HG02678 (cell line): Measurements from ENCODE around the gene SLC24A3.

Source experiments
- ATAC-seq: cut with Tn5 transposase; IDR thresholded peaks from one replicate; pipeline ENCODE4 v1.9.1; 2021; ENCODE audit warnings: mild to moderate bottlenecking, moderate library complexity; ENCODE audit not compliant: unreplicated experiment

SLC24A3 gene

DNA sequence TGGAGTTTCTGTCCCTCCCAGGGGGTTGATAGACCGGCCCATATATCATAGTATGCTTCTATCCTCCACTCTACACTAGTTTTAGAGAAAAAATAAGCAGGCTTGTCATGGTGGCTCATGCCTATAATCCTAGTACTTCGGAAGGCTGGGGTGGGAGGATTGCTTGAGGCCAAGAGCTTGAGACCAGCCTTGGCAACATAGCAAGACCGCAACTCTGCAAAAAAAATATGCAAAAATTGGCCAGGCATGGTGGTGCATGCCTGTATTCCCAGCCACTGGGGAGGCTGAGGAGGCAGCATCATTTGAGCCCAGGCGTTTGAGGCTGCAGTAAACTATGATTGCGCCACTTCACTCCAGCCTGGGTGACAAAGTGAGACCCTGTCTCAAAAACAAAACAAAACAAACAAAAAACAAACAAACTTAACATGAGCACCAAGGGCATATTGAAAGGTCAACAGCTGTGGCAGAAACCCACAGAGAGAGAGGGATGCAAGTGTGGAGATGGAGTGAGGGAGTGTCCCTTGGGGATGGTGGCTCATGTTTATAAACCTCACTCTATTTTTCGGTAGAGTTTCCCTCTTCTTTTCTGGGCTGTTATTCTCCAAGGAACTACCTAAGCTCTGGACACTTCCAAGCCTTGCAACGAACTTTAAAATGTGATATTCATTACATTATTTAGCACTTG, 24.1 kb downstream of the SLC24A3 start:
- ATAC-seq, result no peak

DNA sequence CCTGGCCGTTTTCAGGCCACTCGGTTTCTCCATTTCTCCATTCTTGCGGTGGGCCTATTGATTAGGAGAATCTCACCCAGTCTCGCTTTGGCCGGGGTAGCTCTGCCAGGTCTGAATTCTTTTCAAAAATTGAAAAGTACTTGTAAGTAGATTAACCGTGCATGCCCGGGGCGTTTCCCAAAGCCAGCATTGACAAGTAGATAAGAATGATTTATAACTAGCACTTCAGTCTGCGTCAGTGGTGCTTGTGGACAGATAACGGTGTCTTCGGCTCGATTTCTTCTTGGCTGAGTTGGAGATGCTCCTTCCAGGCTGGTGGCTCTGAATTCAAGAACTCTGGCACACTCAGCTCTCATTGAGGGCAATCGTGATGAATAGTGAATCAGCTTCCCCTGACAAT, 29.0 kb downstream of the SLC24A3 start:
- no peak for ATAC-seq

DNA sequence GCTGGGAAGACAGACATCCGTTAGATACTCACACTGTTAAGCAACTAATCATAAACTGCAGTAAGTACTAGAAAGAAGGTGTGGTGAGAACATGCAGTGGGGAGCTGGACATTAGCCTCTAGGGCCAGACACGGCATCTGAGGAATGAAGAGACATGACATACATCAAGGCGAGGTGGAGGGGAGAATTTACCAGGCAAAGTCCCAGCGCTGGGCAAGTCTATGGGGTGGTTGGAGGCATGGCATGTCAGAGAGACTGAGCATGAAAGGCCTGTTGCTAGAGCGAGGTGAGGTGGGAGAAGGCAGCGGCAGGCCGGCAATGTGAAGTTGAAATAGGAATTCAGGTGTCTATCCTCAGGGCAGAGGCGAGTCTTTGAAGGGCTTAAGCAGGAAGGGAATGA, 31.8 kb downstream of the SLC24A3 start:
- no peak for ATAC-seq

DNA sequence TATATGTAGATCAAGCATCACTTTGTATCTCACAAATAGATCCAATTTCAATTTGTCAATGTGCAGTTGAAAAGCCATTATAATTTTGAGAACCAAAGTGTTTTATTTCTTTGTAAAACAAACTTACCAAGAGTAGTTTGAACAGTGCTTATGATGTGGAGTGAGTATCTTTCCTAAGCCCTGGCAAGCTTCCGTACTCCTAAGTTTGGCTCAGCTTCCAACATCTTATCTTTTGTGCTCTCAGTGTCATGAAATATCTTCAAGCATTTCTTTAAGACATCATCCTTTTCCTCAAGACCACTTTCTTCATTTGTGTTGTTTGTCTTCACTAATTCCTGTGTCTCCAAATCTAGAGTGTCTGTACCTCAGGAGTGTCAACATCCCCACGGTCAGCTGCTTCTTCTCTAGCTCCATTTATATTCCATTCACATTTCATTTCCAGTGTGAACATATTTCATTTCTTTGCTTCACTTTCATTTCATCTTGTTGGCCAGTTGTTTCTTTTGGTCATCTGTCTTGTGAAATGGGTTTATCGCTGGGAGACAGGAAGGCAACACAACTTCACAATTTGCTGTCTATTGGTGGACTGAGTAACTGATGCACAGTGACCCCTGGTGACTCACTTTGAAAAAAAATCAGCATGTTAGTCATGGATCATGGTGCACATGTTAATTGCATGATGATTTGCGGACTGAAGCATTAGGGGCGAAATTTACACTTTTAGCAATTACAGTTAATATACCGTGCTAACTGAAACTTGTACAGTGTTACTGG, 36.9 kb downstream of the SLC24A3 start:
- no peak for ATAC-seq

DNA sequence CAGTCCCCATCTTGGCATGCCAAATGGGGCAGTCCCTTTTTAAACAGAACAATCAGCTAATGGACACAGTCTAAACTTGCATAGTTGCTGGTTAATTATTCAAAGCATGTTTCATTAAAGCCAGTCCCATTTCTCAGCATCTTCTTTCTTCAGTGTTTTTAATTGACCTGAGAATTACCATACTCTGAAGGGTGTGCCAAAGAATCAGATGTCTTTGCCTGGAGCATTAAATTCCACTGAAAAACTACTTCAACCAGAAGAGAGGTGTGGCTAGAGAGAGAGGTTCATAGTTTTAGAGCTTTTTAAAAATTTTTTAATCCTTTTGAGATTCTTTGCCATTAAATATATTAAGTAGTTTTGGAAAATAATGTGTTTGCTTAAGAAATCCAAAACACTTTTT, 37.9 kb downstream of the SLC24A3 start:
- no peak for ATAC-seq

DNA sequence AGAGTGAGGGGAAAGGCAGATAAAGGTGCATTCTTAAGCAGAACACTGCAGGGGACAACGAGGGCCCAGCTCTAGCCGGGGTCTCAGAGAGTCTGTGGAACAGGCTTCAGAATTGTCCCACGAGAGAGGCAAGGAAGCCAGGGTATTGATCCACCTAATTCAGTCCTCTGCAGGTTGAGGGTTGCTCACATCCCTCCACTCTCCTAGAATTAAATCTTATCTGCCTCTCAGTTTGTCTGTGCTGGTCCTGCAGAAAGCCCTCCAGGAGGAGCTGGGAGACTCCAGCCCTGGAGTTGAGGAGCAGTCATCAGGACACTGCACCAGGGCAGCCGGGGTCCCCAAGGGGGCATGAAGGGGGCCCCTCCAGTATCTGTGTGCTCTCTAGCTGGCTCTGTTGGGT, 39.1 kb downstream of the SLC24A3 start:
- ATAC-seq, result no peak

DNA sequence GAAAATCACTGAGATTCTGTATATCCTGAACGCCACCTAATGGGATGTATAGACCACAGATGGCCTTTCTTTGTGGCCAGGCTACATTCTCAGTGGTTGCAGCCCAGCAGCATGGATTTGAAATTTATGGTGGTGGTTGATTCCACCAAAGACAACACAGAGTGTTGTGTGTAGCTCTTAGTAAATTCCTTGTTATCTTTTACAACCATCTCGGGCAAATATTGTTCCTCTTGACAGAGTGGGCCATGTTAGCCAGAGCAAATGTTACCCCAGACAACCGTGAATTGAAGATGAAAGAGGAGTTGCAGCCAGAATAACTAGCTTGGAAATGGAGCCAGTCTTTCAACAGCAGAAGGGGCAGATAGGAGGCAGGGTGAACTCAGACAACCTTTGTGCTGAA, 39.5 kb downstream of the SLC24A3 start:
- ATAC-seq, result no peak

DNA sequence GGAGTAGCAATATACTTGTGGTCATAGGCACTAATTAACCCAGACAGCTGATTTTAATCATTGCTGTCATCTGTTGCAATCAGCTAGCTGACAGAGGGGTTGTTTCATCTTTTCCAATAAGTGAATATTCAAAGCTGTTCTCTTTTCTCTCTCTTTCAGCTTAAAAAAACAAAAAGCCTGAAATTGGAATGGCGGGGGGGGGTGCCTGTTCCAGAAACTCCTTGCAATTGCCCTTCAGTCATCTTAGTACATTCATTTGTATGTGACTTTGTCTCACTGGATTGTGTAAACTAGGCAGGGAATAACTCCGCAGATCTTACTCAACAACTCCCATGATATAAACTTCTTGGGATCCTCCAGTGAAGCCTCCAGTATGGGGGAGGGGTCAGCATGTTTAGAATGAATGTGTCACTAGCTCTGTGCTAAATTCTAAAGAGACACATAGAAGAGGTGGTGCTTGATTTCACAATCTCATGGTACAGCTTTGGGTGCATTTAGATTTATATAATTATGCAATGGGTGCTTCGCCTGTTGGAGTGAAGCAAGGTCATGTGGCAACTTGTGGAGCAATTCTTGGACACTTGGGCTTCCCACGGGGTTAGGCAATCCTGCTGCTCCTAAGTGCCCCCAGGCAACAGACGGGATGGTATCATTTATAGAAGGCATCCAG, 40.1 kb downstream of the SLC24A3 start:
- no peak for ATAC-seq

DNA sequence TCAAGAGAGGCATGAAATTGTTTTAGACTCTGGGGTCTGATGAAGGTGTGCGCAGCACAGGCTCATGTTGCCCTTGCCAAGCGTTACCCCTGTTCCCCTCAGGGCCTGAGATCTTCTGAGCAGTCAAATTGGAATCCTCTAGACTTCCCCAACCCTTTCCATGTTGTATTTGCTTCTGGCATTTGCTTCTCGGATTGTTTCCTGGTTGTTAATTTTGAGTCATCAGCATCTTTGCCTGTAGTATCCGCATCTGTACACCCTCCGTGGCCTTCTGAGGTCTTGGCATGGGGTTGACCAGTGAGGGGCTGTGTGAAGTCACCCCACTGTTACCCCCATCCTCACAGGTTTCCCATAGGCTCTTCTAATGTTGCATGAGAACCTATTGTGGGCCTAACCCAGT, 40.9 kb downstream of the SLC24A3 start:
- ATAC-seq, result no peak

DNA sequence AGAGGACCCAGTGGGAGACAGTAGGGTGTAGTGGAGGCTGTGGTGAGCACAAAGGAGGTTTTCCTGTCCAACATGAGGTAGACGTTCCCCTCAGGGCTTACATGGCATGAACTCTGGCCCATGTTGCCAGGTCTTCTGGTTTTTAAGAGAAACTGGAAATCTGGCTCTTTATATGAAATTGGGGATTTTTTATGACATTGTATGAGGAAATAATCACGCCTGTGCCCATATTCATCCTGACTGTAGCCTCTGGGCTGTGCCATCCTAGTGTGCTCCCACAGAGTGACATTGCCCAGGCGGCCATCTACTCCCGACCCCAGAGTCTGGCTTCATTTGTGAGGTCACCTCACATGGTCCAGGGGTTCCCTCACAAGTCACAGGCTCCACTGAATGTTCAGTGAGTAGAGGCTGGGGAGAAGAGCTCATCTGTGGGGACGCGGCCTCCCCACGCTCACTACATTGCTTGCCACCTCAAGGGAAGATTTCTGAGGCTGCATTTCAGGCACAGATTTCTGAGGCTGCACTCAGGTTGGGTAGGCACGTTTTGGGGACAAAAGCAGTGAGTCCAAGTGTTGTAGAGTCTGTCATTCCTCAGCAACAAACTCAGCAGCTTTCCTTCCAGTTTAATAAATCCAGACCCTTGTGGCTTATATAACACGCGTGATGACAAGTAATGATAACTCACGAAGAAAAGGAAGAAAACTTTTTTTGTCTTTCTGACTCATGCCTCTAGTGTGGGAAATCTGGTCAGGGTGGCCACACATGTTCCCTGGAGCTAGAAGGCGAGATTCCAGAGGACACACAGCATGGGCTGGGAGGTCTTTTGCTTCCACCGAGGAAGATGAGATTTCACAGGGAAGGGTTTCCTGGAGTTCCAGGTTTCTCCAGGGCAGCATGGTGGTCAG, 41.7 kb downstream of the SLC24A3 start:
- no peak for ATAC-seq

DNA sequence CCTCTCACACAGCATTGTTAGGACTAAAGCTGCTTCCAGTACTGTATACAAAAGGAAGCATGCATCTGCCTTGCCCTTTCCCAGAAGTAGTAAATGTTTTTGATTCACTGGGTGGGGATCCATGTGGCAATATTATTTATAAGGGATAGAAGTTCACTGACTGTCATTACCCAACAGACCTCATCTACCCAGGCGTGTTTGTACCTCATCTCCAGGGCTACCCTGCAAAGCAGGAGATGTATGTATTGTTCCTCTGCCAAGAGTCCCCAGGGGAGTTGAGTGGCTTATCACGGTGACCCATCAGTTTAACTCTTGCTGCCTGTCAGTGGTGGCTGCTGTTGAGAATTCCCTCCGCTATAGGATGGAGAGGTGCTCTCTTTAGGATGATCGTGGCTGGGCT, 42.5 kb downstream of the SLC24A3 start:
- no peak for ATAC-seq

DNA sequence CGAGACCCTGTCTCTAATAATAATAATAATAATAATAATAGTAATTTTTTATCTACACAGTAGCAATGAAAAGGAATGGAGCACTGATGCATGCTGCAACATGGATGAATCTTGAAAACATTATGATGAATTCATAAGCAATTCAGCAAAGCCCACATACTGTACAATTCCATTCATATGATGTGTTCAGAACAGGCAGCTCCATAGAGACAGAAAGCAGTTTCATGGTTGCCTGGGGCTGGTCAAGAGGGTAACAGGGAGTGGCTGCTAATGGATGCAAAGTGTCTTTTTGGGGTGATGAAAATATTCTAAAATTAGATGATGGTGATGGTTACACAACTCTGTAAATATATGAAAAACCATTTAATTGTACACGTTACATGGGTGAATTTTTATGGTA, 43.6 kb downstream of the SLC24A3 start:
- ATAC-seq, result no peak

DNA sequence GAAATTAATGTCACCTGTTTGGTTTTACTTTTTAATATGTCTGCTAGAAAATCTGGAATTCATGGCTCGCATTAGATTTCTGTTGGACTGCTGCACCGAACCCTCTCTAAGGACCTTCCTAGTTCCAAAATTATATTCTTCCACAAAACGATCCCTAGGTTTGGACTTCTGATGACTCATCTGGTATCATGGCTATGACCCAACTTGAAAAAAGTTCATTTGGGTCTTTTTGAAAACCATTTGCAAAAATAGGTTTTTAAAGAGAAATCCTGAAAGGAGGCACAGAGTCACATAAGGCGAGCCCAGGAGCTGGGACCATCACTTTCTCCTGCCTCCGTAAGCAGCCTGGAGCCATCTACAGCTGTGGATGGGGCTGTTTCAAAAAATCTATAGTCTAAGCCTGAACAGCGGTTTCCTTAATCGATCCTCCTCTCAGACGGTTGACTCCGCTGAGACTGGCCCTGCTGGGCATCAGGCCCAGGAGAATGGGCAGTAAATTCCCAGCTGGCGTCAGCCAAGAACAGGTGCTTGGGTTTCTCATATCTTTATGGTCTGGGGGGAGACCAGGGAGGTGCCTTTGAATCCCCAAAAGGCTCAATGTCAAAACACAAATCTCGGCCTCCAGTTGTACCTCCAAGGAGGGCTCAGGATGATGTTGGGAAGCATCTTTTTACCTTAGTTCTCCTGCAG, 44.6 kb downstream of the SLC24A3 start:
- ATAC-seq, result no peak

DNA sequence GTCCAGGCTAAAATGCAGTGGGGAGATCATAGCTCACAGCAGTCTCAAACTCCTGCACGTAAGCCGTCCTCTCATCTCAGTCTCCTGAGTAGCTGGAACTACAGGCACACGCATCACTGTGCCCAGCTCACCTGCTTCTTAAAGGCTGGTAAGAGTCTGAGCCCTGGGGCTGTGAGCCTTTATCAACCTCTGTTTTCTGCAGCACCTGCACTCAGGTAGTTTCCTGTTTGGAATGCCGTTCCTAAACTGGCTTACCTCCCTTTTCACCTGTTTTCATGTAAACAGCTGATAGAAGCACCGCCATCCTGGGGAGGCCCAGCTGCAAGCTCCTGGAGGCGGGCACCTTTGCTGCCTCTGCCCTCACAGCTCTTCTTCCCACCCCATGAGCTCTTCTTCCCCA, 45.4 kb downstream of the SLC24A3 start:
- no peak for ATAC-seq

DNA sequence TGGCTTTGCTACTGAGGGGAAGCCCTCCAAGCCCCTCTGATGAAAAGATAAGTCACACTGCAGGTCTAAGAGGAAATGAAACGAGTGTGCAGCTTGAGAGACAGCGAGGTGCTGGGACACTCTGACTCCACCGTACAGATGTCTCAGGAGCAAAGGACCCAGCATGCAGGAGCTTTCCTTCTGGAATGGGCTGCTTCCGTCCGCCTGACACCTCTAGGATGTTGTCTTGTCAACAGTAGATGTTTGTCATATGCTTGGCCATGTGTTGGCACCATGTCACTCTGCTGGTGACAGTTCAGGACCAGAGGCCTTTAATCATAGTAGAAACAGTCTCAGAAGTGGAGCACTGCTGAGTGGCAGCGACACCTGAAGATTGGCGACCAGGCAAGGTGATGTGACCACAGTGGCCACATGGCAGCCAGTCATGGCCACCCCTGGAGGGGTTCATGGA, 46.7 kb downstream of the SLC24A3 start:
- no peak for ATAC-seq

DNA sequence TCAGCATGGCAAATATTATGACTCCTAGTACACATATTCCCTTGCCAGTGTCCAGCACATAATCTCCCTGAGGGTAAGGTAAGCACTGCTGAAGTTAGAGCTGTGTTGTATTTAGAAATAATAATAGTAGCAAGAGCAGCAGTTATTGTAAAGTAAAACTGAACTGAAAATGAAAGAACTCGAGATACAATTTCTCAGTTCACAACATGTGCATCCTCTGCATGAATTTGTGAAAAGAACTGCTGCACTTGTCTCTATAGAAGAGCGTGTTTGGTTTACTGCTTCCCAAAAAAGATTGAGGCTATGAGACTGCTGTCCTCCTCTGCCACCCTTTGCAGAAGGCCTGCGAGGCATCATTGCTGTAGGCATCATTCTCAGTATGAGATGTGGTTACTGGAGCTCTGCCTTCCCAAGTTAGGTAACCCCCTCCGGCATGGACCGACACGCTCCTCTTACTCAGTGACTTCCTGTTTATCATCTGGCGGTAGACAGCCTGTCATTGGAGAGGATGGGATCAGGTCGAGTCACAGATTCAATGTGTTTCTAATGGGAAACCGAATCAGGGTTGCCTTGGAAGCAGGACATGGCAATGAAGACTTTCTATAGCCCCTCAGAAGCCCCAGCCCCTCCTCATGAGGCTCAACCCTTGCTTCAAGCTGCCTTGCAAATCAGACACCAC, 48.1 kb downstream of the SLC24A3 start:
- no peak for ATAC-seq

DNA sequence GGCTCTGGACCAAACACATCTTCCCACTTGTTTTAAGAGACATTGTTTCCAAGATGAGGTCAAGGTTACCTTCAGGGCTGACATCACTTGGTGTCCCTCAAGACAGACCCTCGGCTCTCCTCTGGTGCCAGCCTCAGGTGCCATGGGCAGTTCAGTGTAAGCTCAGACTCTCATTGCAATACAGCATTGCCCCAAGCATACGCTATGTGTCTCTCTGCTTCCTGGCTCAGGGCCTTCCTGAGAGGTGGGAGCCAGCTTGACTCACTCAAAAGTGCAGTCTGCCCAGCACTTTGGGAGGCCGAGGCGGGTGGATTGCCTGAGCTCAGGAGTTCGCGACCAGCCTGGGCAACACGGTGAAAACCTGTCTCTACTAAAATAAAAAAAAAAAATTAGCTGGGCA, 51.7 kb downstream of the SLC24A3 start:
- no peak for ATAC-seq

DNA sequence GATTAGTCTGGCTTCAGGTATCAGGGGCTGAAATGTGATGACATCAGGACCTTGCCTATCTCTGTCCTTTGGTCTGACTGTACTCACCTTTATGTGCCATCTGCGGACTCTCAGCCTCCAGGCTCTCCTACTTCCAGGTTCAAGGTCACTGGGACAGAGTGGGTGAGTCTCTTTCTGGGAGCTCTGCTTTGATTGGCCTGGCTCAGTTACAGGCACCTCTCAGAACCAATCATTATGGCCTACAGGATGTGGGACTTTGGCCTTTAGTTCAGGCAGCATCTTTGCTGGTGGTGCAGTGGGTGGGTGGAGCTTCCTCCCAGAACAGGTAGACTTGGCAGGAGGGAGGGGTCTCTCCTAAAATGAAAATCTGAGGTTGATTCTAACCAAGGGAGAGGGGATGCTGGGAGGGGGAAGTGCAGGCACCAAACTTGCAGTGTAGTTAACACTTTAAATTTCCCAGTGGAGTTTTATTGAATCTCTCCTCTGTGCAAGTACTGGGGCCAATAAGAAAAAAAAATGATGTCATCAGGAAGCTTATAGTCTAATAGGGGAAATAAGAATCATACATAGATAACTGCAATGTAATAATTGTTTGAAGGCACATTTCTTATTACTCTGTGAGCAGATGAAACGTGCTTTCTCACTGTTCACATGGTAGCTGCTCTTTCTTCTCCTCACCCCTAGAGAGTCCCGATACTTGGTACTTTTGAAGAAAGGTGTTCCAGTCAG, 53.4 kb downstream of the SLC24A3 start:
- ATAC-seq, result no peak

DNA sequence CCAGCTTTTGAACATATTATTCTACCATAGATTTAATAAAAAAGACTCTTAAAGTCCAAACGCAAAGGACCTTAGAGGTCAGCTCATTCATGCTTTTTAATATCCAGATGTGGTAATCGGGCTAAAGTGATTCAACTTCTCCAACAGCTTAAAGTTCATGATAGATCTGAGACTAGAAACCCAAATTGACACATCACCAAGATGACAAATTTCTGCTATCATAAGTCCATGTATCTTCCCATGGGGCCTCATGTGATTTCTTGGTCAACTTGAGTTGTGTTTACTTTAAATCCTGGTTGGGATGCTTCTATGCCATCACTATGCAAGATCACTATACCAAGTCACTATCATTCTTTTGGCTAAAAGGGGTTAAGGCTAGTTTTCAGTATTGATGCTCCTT, 56.0 kb downstream of the SLC24A3 start:
- ATAC-seq, result no peak
